ENCODE results near the gene DUSP7.

The DUSP7 gene

GRCh38 chr3:52012699-52013098 is 43.7 kb downstream of the DUSP7 start:
- DNase-seq (ENCODE audit: extremely low spot score) = no peak
- ChIA-PET CTCF (interaction anchor here (0.6 to 3.2 kb wide), 2 partner anchors 9 to 88 kb away, joined by 3 to 14 read pairs; no protein-coding TSS in a partner anchor), POLR2A (interaction anchor here (1.6 kb wide), 1 partner anchor 17 kb away, joined by 7 read pairs; the partner anchor contains the start of gene RPL29)
- TF ChIP-seq BHLHE40 (IDR thresholded peaks at IDR 0.05; ENCODE audit: borderline replicate concordance) = no peak
- no peak for TF ChIP-seq SP1 (IDR thresholded peaks at IDR 0.05)
- TF ChIP-seq ELF4 (IDR thresholded peaks at IDR 0.05) = no peak
- TF ChIP-seq ARNT (IDR thresholded peaks at IDR 0.05) = no peak
- no peak for TF ChIP-seq LEF1 (IDR thresholded peaks at IDR 0.05; ENCODE audit: borderline replicate concordance)
- no peak for TF ChIP-seq TARDBP (IDR thresholded peaks at IDR 0.05)
- no peak for TF ChIP-seq SUZ12 (IDR thresholded peaks at IDR 0.05)
- no peak for TF ChIP-seq NFRKB (IDR thresholded peaks at IDR 0.05)
- TF ChIP-seq HDGF (IDR thresholded peaks at IDR 0.05; ENCODE audit: borderline replicate concordance) = no peak
- no peak for TF ChIP-seq ZNF384 (IDR thresholded peaks at IDR 0.05)
- no peak for TF ChIP-seq L3MBTL2 (conservative IDR thresholded peaks at IDR 0.05)
- no peak for TF ChIP-seq FOXK2 (IDR thresholded peaks at IDR 0.05)
- TF ChIP-seq FOXA1 (IDR thresholded peaks at IDR 0.05) = no peak
- TF ChIP-seq FOXM1 (IDR thresholded peaks at IDR 0.05; ENCODE audit: borderline replicate concordance) = no peak
- TF ChIP-seq PKNOX1 (IDR thresholded peaks at IDR 0.05) = no peak
- no peak for TF ChIP-seq CTBP1 (IDR thresholded peaks at IDR 0.05; ENCODE audit: borderline replicate concordance)

- TF ChIP-seq SUZ12 (IDR thresholded peaks at IDR 0.05) (no peak), L3MBTL2 (conservative IDR thresholded peaks at IDR 0.05) (no peak)
- CTCF ChIA-PET = no interaction called here
- POLR2A ChIA-PET = interaction anchor here (1.0 kb wide), 1 partner anchor 46 kb away, joined by 3 read pairs; the partner anchor contains the start of gene DUSP7
- no peak for DNase-seq (ENCODE audit: extremely low spot score)
Observed at GRCh38 chr3:52010431-52010830, 45.9 kb downstream of the DUSP7 start.

- no peak for TF ChIP-seq FOXK2 (IDR thresholded peaks at IDR 0.05)
- TF ChIP-seq FOXA1 (IDR thresholded peaks at IDR 0.05) = no peak
- no peak for TF ChIP-seq FOXM1 (IDR thresholded peaks at IDR 0.05; ENCODE audit: borderline replicate concordance)
- TF ChIP-seq ELF4 (IDR thresholded peaks at IDR 0.05) = no peak
- TF ChIP-seq PKNOX1 (IDR thresholded peaks at IDR 0.05) = no peak
- no peak for DNase-seq (ENCODE audit: extremely low spot score)
- CTCF ChIA-PET = no interaction called here
- POLR2A ChIA-PET = no interaction called here
Observed at GRCh38 chr3:52007291-52007690, 49.1 kb downstream of the DUSP7 start.

GRCh38 chr3:52006820-52007133 is 49.6 kb downstream of the DUSP7 start:
- CTCF ChIA-PET = no interaction called here
- POLR2A ChIA-PET = no interaction called here
- TF ChIP-seq HDGF (IDR thresholded peaks at IDR 0.05; ENCODE audit: borderline replicate concordance) (no peak), NFRKB (IDR thresholded peaks at IDR 0.05) (no peak), ARNT (IDR thresholded peaks at IDR 0.05) (no peak), ELF4 (IDR thresholded peaks at IDR 0.05) (no peak), TARDBP (IDR thresholded peaks at IDR 0.05) (no peak), BHLHE40 (IDR thresholded peaks at IDR 0.05; ENCODE audit: borderline replicate concordance) (no peak), L3MBTL2 (conservative IDR thresholded peaks at IDR 0.05) (no peak), ZNF384 (IDR thresholded peaks at IDR 0.05) (no peak), FOXA1 (IDR thresholded peaks at IDR 0.05) (no peak), PKNOX1 (IDR thresholded peaks at IDR 0.05) (no peak), LEF1 (IDR thresholded peaks at IDR 0.05; ENCODE audit: borderline replicate concordance) (no peak), FOXM1 (IDR thresholded peaks at IDR 0.05; ENCODE audit: borderline replicate concordance) (no peak), CTBP1 (IDR thresholded peaks at IDR 0.05; ENCODE audit: borderline replicate concordance) (no peak), FOXK2 (IDR thresholded peaks at IDR 0.05) (no peak), SP1 (IDR thresholded peaks at IDR 0.05) (no peak), SUZ12 (IDR thresholded peaks at IDR 0.05) (no peak)
- no peak for DNase-seq (ENCODE audit: extremely low spot score)

GRCh38 chr3:52006017-52006819 is 50.2 kb downstream of the DUSP7 start:
- CTCF ChIA-PET = interaction anchor here (1.0 to 3.5 kb wide), 4 partner anchors 30 to 139 kb away, joined by 6 to 31 read pairs (median 13); no protein-coding TSS in a partner anchor
- DNase-seq (ENCODE audit: extremely low spot score) = no peak
- POLR2A ChIA-PET = interaction anchor here (0.9 to 3.7 kb wide), 4 partner anchors 10 to 148 kb away, joined by 3 to 21 read pairs (median 4); partner anchors contain the start of genes DUSP7 and POC1A
- TF ChIP-seq PKNOX1 (IDR thresholded peaks at IDR 0.05) = 0 out of 2 replicates have a peak, but pooled peaks have one; percentile 6
- no peak for TF ChIP-seq FOXA1 (IDR thresholded peaks at IDR 0.05)

- no peak for TF ChIP-seq ZNF384 (IDR thresholded peaks at IDR 0.05)
- POLR2A ChIA-PET = interaction anchor here (0.9 to 3.7 kb wide), 4 partner anchors 9 to 149 kb away, joined by 3 to 21 read pairs (median 4); partner anchors contain the start of genes DUSP7 and POC1A
- CTCF ChIA-PET = interaction anchor here (1.0 to 3.5 kb wide), 4 partner anchors 31 to 139 kb away, joined by 6 to 31 read pairs (median 13); no protein-coding TSS in a partner anchor
- no peak for DNase-seq (ENCODE audit: extremely low spot score)
Observed at GRCh38 chr3:52005571-52005986, 50.8 kb downstream of the DUSP7 start.
